Skeletal muscle tissue (tissue), 4 donors: ENCODE data around the gene LRRC8E. TPM values are rescaled to one million over a fixed set of nuclear protein-coding genes. Genes with fewer than 3 reads are reported as not detected.
A peak's percentile ranks its signal among the peaks of the same experiment; 100 is the strongest.

ENCODE experiments used
- H3K27ac ChIP-seq: one replicate; pipeline ENCODE4 v1.7.0; 2013; ENCODE audit warnings: mild to moderate bottlenecking, low read depth, low read length, inconsistent platforms
- H3K27me3 ChIP-seq, 3 donors: one replicate each; pipeline ENCODE4 v1.7.0; 2013; ENCODE audit warnings: low read length in 3 of 3; ENCODE audit not compliant: control insufficient read depth in 3 of 3, insufficient read depth in 3 of 3
- H3K36me3 ChIP-seq, 3 donors: one replicate each; pipeline ENCODE4 v1.7.0; 2013; ENCODE audit warnings: low read length in 3 of 3; ENCODE audit not compliant: control insufficient read depth in 3 of 3, insufficient read depth in 3 of 3
- H3K4me1 ChIP-seq, 3 donors: one replicate each; pipeline ENCODE4 v1.7.0; 2013; ENCODE audit warnings: low read length in 3 of 3, mild to moderate bottlenecking in 3 of 3; ENCODE audit not compliant: control insufficient read depth in 3 of 3, insufficient read depth in 3 of 3
- H3K4me3 ChIP-seq, 3 donors: one replicate each; pipeline ENCODE4 v1.7.0; 2013; ENCODE audit warnings: low read length in 3 of 3
- H3K9ac ChIP-seq, 3 donors: one replicate each; pipeline ENCODE4 v1.7.0; 2013; ENCODE audit warnings: low read length in 3 of 3, mild to moderate bottlenecking in 3 of 3, moderate library complexity in 2 of 3, low read depth in 1 of 3
- H3K9me3 ChIP-seq, 3 donors: one replicate each; pipeline ENCODE4 v1.7.0; 2013; ENCODE audit warnings: low read length in 3 of 3; ENCODE audit not compliant: control insufficient read depth in 3 of 3
- total RNA-seq: library from RNA; depleted of rRNA; stranded (reverse); fragments of >200 nt; gene quantifications from one replicate; pipeline ENCODE4 v1.2.3, GENCODE V29; 2014
- donor health status: Osteomylitis.

The LRRC8E gene
- total RNA-seq, 1 donor from 2014 or later = under 0.01 TPM

GRCh38 chr19:7918615-7919421 is 30.5 kb downstream of the LRRC8E start:
- Histone ChIP-seq H3K9ac (peak overlapping the region in 1 of 3 donors; percentile 8), H3K4me1 (peaks cover 32 to 46% (median 41%) of the 10 kb centered on the region in 3 donors), H3K4me3 (peak overlapping the region in 1 of 3 donors; percentile 1), H3K36me3 (peaks cover 10 to 13% (median 12%) of the 10 kb centered on the region in 3 donors), H3K27me3 (peaks cover 20 to 53% (median 34%) of the 10 kb centered on the region in 3 donors), H3K27ac (no peak overlapping the region), H3K9me3 (no peaks in the 10 kb centered on the region)

GRCh38 chr19:7919610-7920518 is 31.6 kb downstream of the LRRC8E start, which contains the start of gene SNAPC2:
SNAPC2 (plus strand) TSS chr19:7920338; CDS start chr19:7920367, 29 bp downstream.
- H3K9me3 ChIP-seq = no peaks in the 10 kb centered on the region
- peaks cover 20 to 47% (median 29%) of the 10 kb centered on the region in 3 donors for H3K27me3 ChIP-seq
- H3K4me3 ChIP-seq = peak within 1 kb of the TSS; percentile 85 to 88 (median 86)
- H3K4me1 ChIP-seq = peaks cover 32 to 41% (median 38%) of the 10 kb centered on the region in 3 donors
- H3K9ac ChIP-seq = peak within 1 kb of the TSS; percentile 77 to 82 (median 82)
- peak within 1 kb of the TSS; percentile 79 for H3K27ac ChIP-seq
- peaks cover 10 to 13% (median 12%) of the 10 kb centered on the region in 3 donors for H3K36me3 ChIP-seq

DNA sequence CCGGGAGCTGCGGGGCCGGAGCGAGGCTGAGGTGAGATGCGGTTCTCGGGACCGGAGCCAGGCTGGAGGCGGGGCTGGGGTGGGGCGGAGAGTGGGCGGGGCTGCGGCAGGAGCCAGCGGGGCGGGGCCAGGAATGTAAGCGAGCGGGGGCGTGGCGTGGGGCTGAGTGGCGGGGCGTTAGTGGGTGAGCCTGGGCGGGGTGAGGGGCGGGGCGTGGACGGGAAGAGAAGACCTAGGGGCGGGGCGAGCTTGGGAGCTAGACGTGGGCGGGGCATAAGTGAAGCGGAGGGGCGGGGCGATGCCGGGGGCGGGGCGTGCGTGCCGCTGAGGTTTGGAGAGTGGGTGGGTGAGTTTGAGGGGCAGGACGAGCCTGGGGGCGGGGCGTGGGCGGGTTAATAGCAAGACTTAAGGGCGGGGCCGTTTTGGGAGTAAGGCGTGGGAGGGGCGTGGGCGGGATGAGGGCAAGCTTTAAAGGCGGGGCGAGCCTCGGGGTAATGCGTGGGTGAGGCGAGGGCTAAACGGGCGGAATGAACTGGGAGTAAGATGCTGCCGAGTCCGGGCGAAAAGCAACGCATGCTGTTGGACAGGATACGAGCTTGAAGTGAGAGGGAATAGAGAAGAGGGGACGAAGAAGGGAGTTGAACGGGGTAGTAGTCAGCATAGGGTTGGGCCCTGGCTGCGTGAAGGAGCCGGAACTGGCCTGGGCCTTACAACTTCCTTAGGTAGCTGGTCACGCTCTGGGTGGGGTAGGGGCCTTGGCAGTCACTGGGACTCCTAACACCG is 32.4 kb downstream of the LRRC8E start:
- H3K9me3 ChIP-seq = no peaks in the 10 kb centered on the region
- peaks cover 15 to 39% (median 21%) of the 10 kb centered on the region in 3 donors for H3K27me3 ChIP-seq
- peak overlapping the region; percentile 77 to 82 (median 82) for H3K9ac ChIP-seq
- H3K27ac ChIP-seq = peak overlapping the region; percentile 79
- peak overlapping the region; percentile 85 to 88 (median 86) for H3K4me3 ChIP-seq
- peaks cover 10 to 13% (median 12%) of the 10 kb centered on the region in 3 donors for H3K36me3 ChIP-seq
- H3K4me1 ChIP-seq = peaks cover 29 to 39% (median 38%) of the 10 kb centered on the region in 3 donors

- Histone ChIP-seq H3K27me3 (peaks cover 11 to 33% (median 17%) of the 10 kb centered on the region in 3 donors), H3K9me3 (no peaks in the 10 kb centered on the region), H3K36me3 (peaks cover 10 to 13% (median 12%) of the 10 kb centered on the region in 3 donors), H3K9ac (peak overlapping the region; percentile 77 to 82 (median 79)), H3K4me3 (peak overlapping the region; percentile 85 to 88 (median 86)), H3K4me1 (peaks cover 29 to 39% (median 37%) of the 10 kb centered on the region in 3 donors), H3K27ac (peak overlapping the region; percentile 78)
Measured at GRCh38 chr19:7921302-7921966, 33.1 kb downstream of the LRRC8E start.

- Histone ChIP-seq H3K9me3 (no peaks in the 10 kb centered on the region), H3K27me3 (peaks cover 7 to 26% (median 13%) of the 10 kb centered on the region in 3 donors), H3K9ac (peak overlapping the region in 1 of 3 donors; percentile 79), H3K36me3 (peaks cover 10 to 13% (median 12%) of the 10 kb centered on the region in 3 donors), H3K4me1 (peaks cover 29 to 43% (median 40%) of the 10 kb centered on the region in 3 donors), H3K4me3 (peak overlapping the region; percentile 85 to 88 (median 86)), H3K27ac (no peak overlapping the region)
Measured at GRCh38 chr19:7921967-7922835, 33.9 kb downstream of the LRRC8E start.

- H3K27ac ChIP-seq = no peak overlapping the region
- peaks cover 28 to 42% (median 39%) of the 10 kb centered on the region in 3 donors for H3K4me1 ChIP-seq
- H3K4me3 ChIP-seq = no peak overlapping the region
- H3K27me3 ChIP-seq = peaks cover 2 to 20% (median 10%) of the 10 kb centered on the region in 3 donors
- H3K9me3 ChIP-seq = no peaks in the 10 kb centered on the region
- no peak overlapping the region for H3K9ac ChIP-seq
- H3K36me3 ChIP-seq = peaks cover 10 to 13% (median 12%) of the 10 kb centered on the region in 3 donors
Measured at GRCh38 chr19:7922836-7923195, 34.5 kb downstream of the LRRC8E start.

- Histone ChIP-seq H3K4me3 (no peak overlapping the region), H3K9me3 (no peaks in the 10 kb centered on the region), H3K36me3 (peaks cover 10 to 13% (median 12%) of the 10 kb centered on the region in 3 donors), H3K27ac (no peak overlapping the region), H3K9ac (no peak overlapping the region), H3K4me1 (peaks cover 34 to 46% (median 42%) of the 10 kb centered on the region in 3 donors), H3K27me3 (peaks cover 0 to 13% (median 7%) of the 10 kb centered on the region in 3 donors)
Measured at GRCh38 chr19:7923295-7924191, 35.2 kb downstream of the LRRC8E start.
